Fibroblast of pulmonary artery (primary cell): ENCODE measurements around the gene CRY1.

Experiments used
- DNase-seq: peaks from one replicate; pipeline ENCODE4 v3.0.0-alpha.2; 2010; ENCODE audit warnings: low read depth
- H3K4me3 ChIP-seq: replicated peaks from 2 replicates; pipeline ENCODE4 v1.5.1; 2011; ENCODE audit warnings: low read depth, mild to moderate bottlenecking, control low read depth, low read length, moderate library complexity
- CTCF ChIP-seq: IDR thresholded peaks from 2 replicates; pipeline ENCODE4 v1.5.1; 2011; ENCODE audit warnings: mild to moderate bottlenecking, control low read depth, low read length, inconsistent platforms; ENCODE audit errors: missing control alignments

CRY1 gene

GRCh38 chr12:106971065-106971464 is 122.3 kb downstream of the CRY1 start:
- DNase-seq, result no peak
- H3K4me3 ChIP-seq, result no peak overlapping the region
- no peak for TF ChIP-seq CTCF

- DNase-seq, result no peak
- no peak overlapping the region for H3K4me3 ChIP-seq
- no peak for TF ChIP-seq CTCF
Measured at GRCh38 chr12:106964526-106964925, 128.8 kb downstream of the CRY1 start.

- DNase-seq, result no peak
- no peak overlapping the region for H3K4me3 ChIP-seq
- TF ChIP-seq CTCF, result no peak
Measured at GRCh38 chr12:106962286-106962685, 131.1 kb downstream of the CRY1 start.

- no peak for TF ChIP-seq CTCF
- no peak for DNase-seq
Measured at GRCh38 chr12:106960443-106960842, 132.9 kb downstream of the CRY1 start.

GRCh38 chr12:106957583-106957982 is 135.8 kb downstream of the CRY1 start:
- TF ChIP-seq CTCF, result no peak
- peak overlapping the region; percentile 98 for H3K4me3 ChIP-seq

More at GRCh38 chr12:106960443-106960842, 132.9 kb downstream of the CRY1 start:
- H3K4me3 ChIP-seq, result no peak overlapping the region

GRCh38 chr12:106956048-106956578 is 137.2 kb downstream of the CRY1 start:
- TF ChIP-seq CTCF, result no peak
- peak; percentile 73 for DNase-seq

More at GRCh38 chr12:106957583-106957982, 135.8 kb downstream of the CRY1 start:
- no peak for DNase-seq

GRCh38 chr12:106955377-106956047 is 137.8 kb downstream of the CRY1 start, which contains the start of gene TMEM263:
TSS of gene TMEM263 (plus strand) at chr12:106955907. CDS start at chr12:106967117, 11,210 bp downstream.
- peak within 1 kb of the TSS; percentile 98 for H3K4me3 ChIP-seq
- TF ChIP-seq CTCF, result no peak
- DNase-seq, result peak; percentile 98

More at GRCh38 chr12:106956048-106956578, 137.2 kb downstream of the CRY1 start:
- H3K4me3 ChIP-seq, result peak overlapping the region; percentile 98
